ENCODE measurements around the gene ELP4. TPM values are rescaled to one million over a fixed set of nuclear protein-coding genes. Genes with fewer than 3 reads are reported as not detected.

The ELP4 gene
- total and polyA plus RNA-seq, 2 donors (not counting 1 experiment from before 2014, with no cell fraction given) = 7.1 to 31.3 TPM

GRCh38 chr11:31812383-31813381 is 303.1 kb downstream of the ELP4 start:
- Histone ChIP-seq H3K27me3 (replicated peaks in 1 of 4; ENCODE audit: control extremely low read depth in 1 of 4, control insufficient read depth in 3 of 4, insufficient read depth in 4 of 4, low read length in 3 of 4) (peaks cover 2 to 100% (median 82%) of the 10 kb centered on the region in 4 experiments), H4K20me1 (ENCODE audit: control insufficient read depth, insufficient read depth, low read length, poor library complexity, severe bottlenecking) (no peaks in the 10 kb centered on the region), H3K9me3 (ENCODE audit: control extremely low read depth in 1 of 3, control insufficient read depth in 2 of 3, insufficient read depth in 1 of 3, low read length in 2 of 3) (peaks cover 5 to 81% (median 8%) of the 10 kb centered on the region in 3 donors), H3K4me2 (replicated peaks; ENCODE audit: low read depth, low read length, poor library complexity, severe bottlenecking) (peak overlapping the region; percentile 90), H2AFZ (ENCODE audit: insufficient read depth, low read depth, low read length, poor library complexity, severe bottlenecking) (peak overlapping the region; percentile 52), H3K27ac (ENCODE audit: low read length in 2 of 2) (no peak overlapping the region), H3K4me3 (ENCODE audit: control extremely low read depth in 1 of 5, extremely low read depth in 1 of 5, insufficient read depth in 1 of 5, low read depth in 2 of 5, low read length in 4 of 5) (peak overlapping the region in 4 of 5 experiments; percentile 34 to 63 (median 44)), H3K79me2 (ENCODE audit: control insufficient read depth, insufficient read depth, low read length) (no peaks in the 10 kb centered on the region), H3K36me3 (replicated peaks in 1 of 2; ENCODE audit: control extremely low read depth in 1 of 2, control insufficient read depth in 1 of 2, extremely low read depth in 1 of 2, insufficient read depth in 2 of 2, low read length in 1 of 2) (no peaks in the 10 kb centered on the region), H3K4me1 (ENCODE audit: control insufficient read depth in 2 of 2, insufficient read depth in 2 of 2, low read length in 2 of 2) (peaks cover 76 to 94% of the 10 kb centered on the region in 2 donors), H3K9ac (ENCODE audit: low read length) (peak overlapping the region; percentile 60)
- WGBS (ENCODE audit: insufficient coverage) = 7% methylated on average over 43 of the region's 63 CpGs
- Mint-ChIP-seq H3K9me3 (ENCODE audit: insufficient read depth) (peaks cover 3% of the 10 kb centered on the region), H3K4me3 (peak overlapping the region; percentile 86), H3K4me1 (peaks cover 54% of the 10 kb centered on the region), H3K27me3 (peaks cover 59% of the 10 kb centered on the region), H3K27ac (peak overlapping the region; percentile 15)
- DNase-seq (peak; percentile 57), ATAC-seq (ENCODE audit: low read depth) (no peak)
- ChIA-PET POLR2A (no interaction called here), CTCF (interaction anchor here (1.4 kb wide), 1 partner anchor 12 kb away, joined by 4 read pairs; no protein-coding TSS in a partner anchor)
- intact Hi-C loops (cut with micrococcal nuclease) = no loop called here
- no peak for TF ChIP-seq CTCF (IDR thresholded peaks at IDR 0.05)
- TF ChIP-seq EZH2 (IDR thresholded peaks at IDR 0.05; ENCODE audit: borderline replicate concordance, insufficient read depth, low read depth, low read length, poor library complexity, severe bottlenecking) = peak; percentile 43

All from B cell (primary cell).